Adrenal gland (tissue), 12 donors: ENCODE results near the gene ZNF273. TPM values are rescaled to one million over a fixed set of nuclear protein-coding genes. Genes with fewer than 3 reads are reported as not detected.
"Not testable (repeated sequence)": the region's sequence is repeated elsewhere in the genome, so short reads cannot be mapped to it uniquely, and the experiment has no call there.

Experiments
- DNase-seq, 7 donors: peaks; one replicate each; pipeline ENCODE4 v3.0.0-alpha.2; 2019 to 2020
- H3K27ac ChIP-seq, 5 donors: fragments of 200-600 bp; sonication (generic) in 4 of 5; 1 replicate in 3 of 5; 2 replicates in 2 of 5; pipeline versions ENCODE4 v1.5.1 to v1.8.0; 2016 to 2020; ENCODE audit warnings: mild to moderate bottlenecking in 1 of 5
- H3K27me3 ChIP-seq: fragments of 200-600 bp; 2 replicates; pipeline ENCODE4 v1.8.0; 2021
- H3K36me3 ChIP-seq, 2 donors: fragments of 200-600 bp; replicated peaks in 1 of 2; 1 replicate in 1 of 2; 2 replicates in 1 of 2; pipeline versions ENCODE4 v1.5.1 to v1.8.0; 2018 to 2022
- H3K4me1 ChIP-seq, 2 donors: fragments of 200-600 bp; replicated peaks in 1 of 2; 1 replicate in 1 of 2; 2 replicates in 1 of 2; pipeline versions ENCODE4 v1.5.1 to v1.8.0; 2018 to 2021
- H3K4me3 ChIP-seq, 4 donors: fragments of 200-600 bp; sonication (generic) in 3 of 4; one replicate each; pipeline ENCODE4 v1.5.1; 2016 to 2018
- H3K9me3 ChIP-seq, 3 donors: fragments of 200-600 bp; sonication (generic) in 1 of 3; replicated peaks in 1 of 3; 1 replicate in 2 of 3; 2 replicates in 1 of 3; pipeline versions ENCODE4 v1.5.1 to v1.8.0; 2016 to 2021
- CTCF ChIP-seq, 6 experiments: fragments of 450-650 bp in 4 of 6; fragments of 200-600 bp in 2 of 6; sonication (generic) in 1 of 6; IDR thresholded peaks; 1 replicate in 5 of 6; 2 replicates in 1 of 6; pipeline versions ENCODE4 v1.5.1 to v1.8.0; 2016 to 2021; ENCODE audit warnings: antibody characterized with exemption in 6 of 6, mild to moderate bottlenecking in 2 of 6, moderate library complexity in 1 of 6
- POLR2A ChIP-seq, 2 donors: fragments of 450-650 bp; IDR thresholded peaks; one replicate each; pipeline ENCODE4 v1.6.1; 2017; ENCODE audit warnings: antibody characterized with exemption in 2 of 2, mild to moderate bottlenecking in 2 of 2, moderate library complexity in 1 of 2
- WGBS, 4 donors: extraction: QIAGEN DNeasy Blood & Tissue Kit in 2 of 4; methylation state at CpG; one replicate each; pipeline versions ENCODE4 v1.1.5 to v1.1.7; 2013 to 2017; 5-methylcytosine and 5-hydroxymethylcytosine counted together
- intact Hi-C, 2 donors: fragments of 100-400 bp; cut with DNase I; formaldehyde crosslinking; loops; one replicate each; pipeline versions ENCODE4 v1.14.1 to v1.15.0; 2022 to 2023
- polyA plus RNA-seq, 3 donors: library from polyadenylated mRNA; stranded (reverse); fragments of 200-250 nt in 2 of 3; fragments of 350-450 nt in 1 of 3; fragmentation: Illumina TruSeq in 1 of 3; extraction: RNeasy Lipid Tissue Mini Kit (QIAGEN cat#74804) in 1 of 3; gene quantifications; one replicate each; pipeline ENCODE4 v1.2.3, GENCODE V29; 2013 to 2014
- total RNA-seq, 9 donors: library from RNA; depleted of rRNA in 4 of 9; stranded (reverse); fragments of >200 nt in 4 of 9; fragments of 120-200 nt in 1 of 9; fragmentation: NEBNext Ultra II Directional in 1 of 9; extraction: Animal tissue kit (Norgen Biotek cat#: 25700) in 1 of 9; gene quantifications; one replicate each; pipeline versions ENCODE4 v1.1.0 to v1.2.4, GENCODE V29; 2013 to 2023
- donor health status: healthy with polysubstance abuse.
- donor health status: Bipolar disorder and iron deficiency.
- donor health status: DM: yes; HTN: yes; CAD: no.
- donor health status: DM: no; HTN: no; CAD: no.
- donor health status: DM: no; HTN: no; CAD: no.
- donor health status: DM: yes; HTN: yes; CAD: no.

ZNF273 gene
- total and polyA plus RNA-seq, 12 donors, result 2.1 to 9.2 (median 4.9) TPM

- TF ChIP-seq POLR2A (IDR thresholded peaks at IDR 0.05) (no peak), CTCF (IDR thresholded peaks at IDR 0.05) (no peak)
- no peak overlapping the region for H3K27ac ChIP-seq
- no peaks in the 10 kb centered on the region for H3K9me3 ChIP-seq
- 92 to 94% (median 94%) methylated on average over 4 to 9 of the region's 9 CpGs; no CpG with 5 or more reads in 1 of the 4 donors for WGBS, 4 donors
- H3K27me3 ChIP-seq, result no peaks in the 10 kb centered on the region
- no peak for DNase-seq
- intact Hi-C loops, result no loop called here
- no peaks in the 10 kb centered on the region for H3K36me3 ChIP-seq
- H3K4me3 ChIP-seq, result no peak overlapping the region
- H3K4me1 ChIP-seq, result no peaks in the 10 kb centered on the region
Measured at GRCh38 chr7:64863021-64863420, 40.1 kb upstream of the ZNF273 start.

- H3K9me3 ChIP-seq, intact Hi-C loops, DNase-seq, H3K27ac ChIP-seq, H3K36me3 ChIP-seq, H3K4me1 ChIP-seq, H3K4me3 ChIP-seq, H3K27me3 ChIP-seq: not testable (repeated sequence)
- 82 to 93% (median 89%) methylated on average over 3 of the region's 3 CpGs for WGBS, 4 donors
Measured at GRCh38 chr7:64863530-64863929, 39.5 kb upstream of the ZNF273 start.

GRCh38 chr7:64863969-64864368 is 39.1 kb upstream of the ZNF273 start:
- Histone ChIP-seq H3K4me1 (no peaks in the 10 kb centered on the region), H3K4me3 (no peak overlapping the region), H3K36me3 (no peaks in the 10 kb centered on the region), H3K27me3 (no peaks in the 10 kb centered on the region), H3K9me3 (no peaks in the 10 kb centered on the region), H3K27ac (no peak overlapping the region)
- WGBS, 4 donors, result 82 to 96% (median 90%) methylated on average over 4 to 7 of the region's 7 CpGs
- TF ChIP-seq POLR2A (IDR thresholded peaks at IDR 0.05) (no peak), CTCF (IDR thresholded peaks at IDR 0.05) (no peak)
- DNase-seq, result no peak
- intact Hi-C loops, result no loop called here

- intact Hi-C loops, result no loop called here
- 78 to 88% (median 87%) methylated on average over 7 to 18 of the region's 18 CpGs for WGBS, 4 donors
- TF ChIP-seq CTCF (IDR thresholded peaks at IDR 0.05), result no peak
- no peak for TF ChIP-seq POLR2A (IDR thresholded peaks at IDR 0.05)
- peak in 1 of 7 donors; percentile 29 for DNase-seq
- Histone ChIP-seq H3K4me3 (no peak overlapping the region), H3K4me1 (no peaks in the 10 kb centered on the region), H3K27ac (no peak overlapping the region), H3K36me3 (no peaks in the 10 kb centered on the region), H3K9me3 (no peaks in the 10 kb centered on the region), H3K27me3 (no peaks in the 10 kb centered on the region)
Measured at GRCh38 chr7:64867863-64868440, 35.1 kb upstream of the ZNF273 start.

- Histone ChIP-seq H3K27ac (no peak overlapping the region), H3K4me3 (no peak overlapping the region), H3K27me3 (no peaks in the 10 kb centered on the region), H3K36me3 (no peaks in the 10 kb centered on the region), H3K4me1 (no peaks in the 10 kb centered on the region), H3K9me3 (no peaks in the 10 kb centered on the region)
- intact Hi-C loops, result no loop called here
- TF ChIP-seq CTCF (IDR thresholded peaks at IDR 0.05) (no peak), POLR2A (IDR thresholded peaks at IDR 0.05) (no peak)
- WGBS, 4 donors, result 86 to 95% (median 88%) methylated on average over 10 to 11 of the region's 11 CpGs
- DNase-seq, result no peak
Measured at GRCh38 chr7:64868499-64868898, 34.6 kb upstream of the ZNF273 start.
